Raji (cell line): Measurements from ENCODE around the gene THRA.

Experiments used
- POLR2A ChIP-seq: IDR thresholded peaks from 2 replicates; pipeline ENCODE4 v1.6.1; 2011; ENCODE audit warnings: low read depth, low read length, control low read depth; ENCODE audit not compliant: insufficient read depth

Gene THRA

GRCh38 chr17:40041196-40041595 is 21.6 kb upstream of the THRA start:
- no peak for TF ChIP-seq POLR2A

GRCh38 chr17:40056379-40057015 is 6.3 kb upstream of the THRA start:
- TF ChIP-seq POLR2A = no peak

GRCh38 chr17:40058186-40058784 is 4.5 kb upstream of the THRA start:
- TF ChIP-seq POLR2A = no peak

- TF ChIP-seq POLR2A = no peak
These were observed 3.9 kb upstream of the THRA start for GRCh38 chr17:40058865-40059264.

- no peak for TF ChIP-seq POLR2A
These were observed 2.9 kb upstream of the THRA start for GRCh38 chr17:40059729-40060475.

GRCh38 chr17:40060887-40061608 is 1.7 kb upstream of the THRA start:
- TF ChIP-seq POLR2A = no peak

GRCh38 chr17:40061609-40062038 is 1.1 kb upstream of the THRA start:
- no peak for TF ChIP-seq POLR2A

GRCh38 chr17:40063187-40063771 is 514 bp downstream of the THRA start:
- TF ChIP-seq POLR2A = peak; percentile 64; the same call in 1 of the 2 replicates

GRCh38 chr17:40063901-40064531 is 1.3 kb downstream of the THRA start:
- TF ChIP-seq POLR2A = no peak

- TF ChIP-seq POLR2A = no peak
These were observed 2.4 kb downstream of the THRA start for GRCh38 chr17:40064971-40065768.

- TF ChIP-seq POLR2A = no peak
These were observed 3.2 kb downstream of the THRA start for GRCh38 chr17:40065769-40066510.

- no peak for TF ChIP-seq POLR2A
These were observed 4.9 kb downstream of the THRA start for GRCh38 chr17:40067710-40068109.

GRCh38 chr17:40068129-40068581 is 5.4 kb downstream of the THRA start:
- TF ChIP-seq POLR2A = no peak
